Gastrocnemius medialis (tissue), 4 donors: ENCODE measurements around the gene KHDC1.
"Not testable (repeated sequence)": the region's sequence is repeated elsewhere in the genome, so short reads cannot be mapped to it uniquely, and the experiment has no call there.

Experiments
- CTCF ChIP-seq, 5 experiments: fragments of 450-650 bp in 3 of 5; fragments of 200-600 bp in 2 of 5; sonication (generic) in 2 of 5; IDR thresholded peaks in 4 of 5; conservative IDR thresholded peaks in 1 of 5; 1 replicate in 4 of 5; 2 replicates in 1 of 5; pipeline ENCODE4 v1.5.1; 2016 to 2019; ENCODE audit warnings: antibody characterized with exemption in 5 of 5, mild to moderate bottlenecking in 3 of 5, moderate library complexity in 3 of 5
- POLR2A ChIP-seq, 2 donors: fragments of 450-650 bp; IDR thresholded peaks; one replicate each; pipeline ENCODE4 v1.6.1; 2017; ENCODE audit warnings: antibody characterized with exemption in 2 of 2, mild to moderate bottlenecking in 2 of 2, moderate library complexity in 2 of 2

DNA sequence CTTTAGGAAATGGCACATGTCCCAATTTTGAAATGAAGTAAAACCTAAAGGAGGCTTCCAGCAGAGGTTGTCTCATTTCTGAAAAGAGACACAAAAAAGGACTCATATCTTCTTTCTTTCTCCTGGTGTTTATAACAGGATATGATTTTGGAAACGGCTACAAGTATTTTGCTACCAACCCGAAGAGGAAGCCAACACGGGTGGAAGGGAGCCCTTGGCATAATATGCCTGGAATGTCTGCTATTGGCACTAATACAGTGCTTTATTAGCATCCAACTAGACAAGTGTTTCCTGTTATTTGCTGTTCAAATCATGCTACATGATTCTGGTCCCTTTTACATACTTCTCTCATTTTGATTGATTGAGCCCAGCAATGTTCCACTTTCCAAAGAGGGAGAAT lies 29.0 kb downstream of the KHDC1 start:
- TF ChIP-seq POLR2A (IDR thresholded peaks at IDR 0.05); CTCF (IDR thresholded peaks at IDR 0.05 in 4 of 5, conservative IDR thresholded peaks at IDR 0.05 in 1 of 5): not testable (repeated sequence)
